Kidney epithelial cell (primary cell): ENCODE data around the gene DHTKD1. TPM values are rescaled to one million over a fixed set of nuclear protein-coding genes. Genes with fewer than 3 reads are reported as not detected.

ENCODE experiments used
- DNase-seq: peaks from one replicate; pipeline ENCODE4 v3.0.0-alpha.2; 2010; ENCODE audit warnings: low read depth
- H3K27me3 ChIP-seq: 2 replicates; pipeline ENCODE4 v1.6.0; 2011; ENCODE audit warnings: low read length; ENCODE audit not compliant: control insufficient read depth, insufficient read depth
- H3K36me3 ChIP-seq: 2 replicates; pipeline ENCODE4 v1.5.1; 2011; ENCODE audit warnings: low read length; ENCODE audit not compliant: control insufficient read depth, insufficient read depth
- H3K4me3 ChIP-seq: 2 replicates; pipeline ENCODE4 v1.5.1; 2011; ENCODE audit warnings: low read depth, mild to moderate bottlenecking, control low read depth, low read length
- CTCF ChIP-seq: IDR thresholded peaks from 2 replicates; pipeline ENCODE4 v1.5.1; 2011; ENCODE audit warnings: mild to moderate bottlenecking, moderate library complexity, low read length, control low read depth, inconsistent platforms; ENCODE audit not compliant: insufficient read depth, poor library complexity, severe bottlenecking
- total RNA-seq: library from RNA; depleted of rRNA; stranded (reverse); fragments of >200 nt; gene quantifications from 2 replicates; pipeline ENCODE4 v1.2.3, GENCODE V29; 2015

Gene DHTKD1
- total RNA-seq, 1 donor from 2014 or later: 17.3 TPM

- TF ChIP-seq CTCF: no peak
- Histone ChIP-seq H3K36me3 (no peaks in the 10 kb centered on the region), H3K4me3 (no peak overlapping the region), H3K27me3 (no peaks in the 10 kb centered on the region)
- DNase-seq: no peak
Measured at GRCh38 chr10:12144538-12144937, 75.8 kb downstream of the DHTKD1 start.

- Histone ChIP-seq H3K36me3 (no peaks in the 10 kb centered on the region), H3K27me3 (no peaks in the 10 kb centered on the region), H3K4me3 (no peak overlapping the region)
- no peak for TF ChIP-seq CTCF
- no peak for DNase-seq
Measured at GRCh38 chr10:12150163-12150562, 81.4 kb downstream of the DHTKD1 start.

DNA sequence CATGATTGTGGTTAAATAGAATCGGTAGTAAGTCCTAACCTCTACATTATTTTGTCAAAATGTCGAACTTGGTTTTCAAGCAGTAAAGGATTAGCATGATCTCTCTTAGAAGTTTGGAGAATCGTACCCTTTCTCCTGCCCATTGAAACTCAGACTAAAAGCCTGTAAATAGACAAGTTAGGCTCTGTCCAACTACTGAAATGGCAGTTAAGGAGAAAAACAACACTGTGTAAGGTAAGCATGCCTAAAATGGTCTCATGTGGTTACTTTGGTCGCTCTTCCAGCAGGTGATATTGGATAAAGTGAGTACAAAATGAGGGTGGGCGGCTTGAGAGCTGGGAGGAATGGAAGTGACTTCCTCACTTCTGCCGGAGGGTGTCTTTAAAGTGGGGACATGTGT lies 85.8 kb downstream of the DHTKD1 start:
- Histone ChIP-seq H3K27me3 (no peaks in the 10 kb centered on the region), H3K36me3 (no peaks in the 10 kb centered on the region), H3K4me3 (no peak overlapping the region)
- no peak for DNase-seq
- TF ChIP-seq CTCF: no peak

DNA sequence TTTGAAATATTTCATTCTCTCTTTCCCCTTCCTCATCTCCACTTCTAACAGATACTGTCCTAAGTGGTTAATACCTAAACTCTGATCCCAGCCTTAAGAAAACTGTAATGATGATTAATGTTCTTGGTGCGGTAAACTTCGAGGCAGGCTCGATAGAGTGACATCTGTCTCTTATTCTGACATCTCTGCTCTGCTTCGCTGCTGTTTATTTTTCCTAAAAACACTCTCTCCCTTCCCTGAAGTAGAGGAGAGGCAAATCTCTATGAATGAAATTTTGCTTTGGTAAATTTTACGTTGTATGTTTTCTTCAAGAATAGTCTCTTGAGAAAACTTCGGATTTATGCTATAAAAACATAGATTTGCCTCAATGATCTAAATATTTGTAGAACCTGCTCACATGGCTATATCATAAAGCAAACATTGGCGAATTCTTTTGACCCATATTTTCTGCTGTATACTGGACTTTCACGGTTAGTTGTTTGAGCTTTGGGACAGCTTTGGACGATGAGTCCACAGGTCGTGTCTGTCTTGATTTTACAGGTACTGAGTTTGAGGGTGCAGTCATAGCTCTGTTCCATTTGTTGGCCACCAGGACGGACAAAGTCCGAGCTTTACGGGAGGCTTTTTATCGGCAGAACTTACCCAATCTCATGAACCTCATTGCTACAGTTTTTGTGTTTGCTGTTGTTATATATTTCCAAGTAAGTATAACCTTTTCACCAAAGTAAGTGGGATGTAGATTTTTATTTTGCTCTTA lies 87.8 kb downstream of the DHTKD1 start:
- DNase-seq: no peak
- no peaks in the 10 kb centered on the region for H3K36me3 ChIP-seq
- no peak overlapping the region for H3K4me3 ChIP-seq
- no peak for TF ChIP-seq CTCF
- no peaks in the 10 kb centered on the region for H3K27me3 ChIP-seq

- H3K27me3 ChIP-seq: no peaks in the 10 kb centered on the region
- no peak for DNase-seq
- no peak for TF ChIP-seq CTCF
- H3K36me3 ChIP-seq: no peaks in the 10 kb centered on the region
- H3K4me3 ChIP-seq: no peak overlapping the region
Measured at GRCh38 chr10:12158111-12158510, 89.4 kb downstream of the DHTKD1 start.

- TF ChIP-seq CTCF: no peak
- Histone ChIP-seq H3K27me3 (no peaks in the 10 kb centered on the region), H3K36me3 (peaks cover 1% of the 10 kb centered on the region), H3K4me3 (no peak overlapping the region)
- no peak for DNase-seq
Measured at GRCh38 chr10:12160664-12161063, 91.9 kb downstream of the DHTKD1 start.
